GM12873 (cell line): ENCODE data around the gene GRID2.

Source experiments
- TF ChIP-seq, protein P1 (sequence below): IDR thresholded peaks from 2 replicates; pipeline ENCODE4 v1.5.1; 2012; ENCODE audit warnings: low read depth, mild to moderate bottlenecking, moderate library complexity, low read length, control low read depth; ENCODE audit not compliant: insufficient read depth; ENCODE audit errors: missing control alignments

Gene GRID2

DNA sequence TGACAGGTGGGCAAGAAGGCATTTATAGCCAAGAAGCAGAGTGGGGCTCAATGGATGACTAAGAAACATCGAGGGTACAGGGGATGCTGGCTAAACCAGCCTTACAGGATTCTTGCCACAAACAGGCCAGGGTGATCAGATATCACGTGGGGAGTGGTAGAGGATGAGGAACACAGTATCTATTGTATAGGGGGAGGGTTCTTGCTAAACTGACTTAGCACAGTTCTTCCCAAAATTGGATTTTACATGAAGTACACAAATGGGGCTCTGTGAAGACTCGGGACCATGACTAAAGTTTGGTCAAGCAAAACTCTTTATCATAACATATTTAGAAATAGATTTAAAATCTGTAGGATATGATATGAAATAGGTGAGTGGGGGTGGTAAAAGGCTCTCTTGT, 1380.8 kb downstream of the GRID2 start:
- TF ChIP-seq, protein P1, sequence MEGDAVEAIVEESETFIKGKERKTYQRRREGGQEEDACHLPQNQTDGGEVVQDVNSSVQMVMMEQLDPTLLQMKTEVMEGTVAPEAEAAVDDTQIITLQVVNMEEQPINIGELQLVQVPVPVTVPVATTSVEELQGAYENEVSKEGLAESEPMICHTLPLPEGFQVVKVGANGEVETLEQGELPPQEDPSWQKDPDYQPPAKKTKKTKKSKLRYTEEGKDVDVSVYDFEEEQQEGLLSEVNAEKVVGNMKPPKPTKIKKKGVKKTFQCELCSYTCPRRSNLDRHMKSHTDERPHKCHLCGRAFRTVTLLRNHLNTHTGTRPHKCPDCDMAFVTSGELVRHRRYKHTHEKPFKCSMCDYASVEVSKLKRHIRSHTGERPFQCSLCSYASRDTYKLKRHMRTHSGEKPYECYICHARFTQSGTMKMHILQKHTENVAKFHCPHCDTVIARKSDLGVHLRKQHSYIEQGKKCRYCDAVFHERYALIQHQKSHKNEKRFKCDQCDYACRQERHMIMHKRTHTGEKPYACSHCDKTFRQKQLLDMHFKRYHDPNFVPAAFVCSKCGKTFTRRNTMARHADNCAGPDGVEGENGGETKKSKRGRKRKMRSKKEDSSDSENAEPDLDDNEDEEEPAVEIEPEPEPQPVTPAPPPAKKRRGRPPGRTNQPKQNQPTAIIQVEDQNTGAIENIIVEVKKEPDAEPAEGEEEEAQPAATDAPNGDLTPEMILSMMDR: no peak

DNA sequence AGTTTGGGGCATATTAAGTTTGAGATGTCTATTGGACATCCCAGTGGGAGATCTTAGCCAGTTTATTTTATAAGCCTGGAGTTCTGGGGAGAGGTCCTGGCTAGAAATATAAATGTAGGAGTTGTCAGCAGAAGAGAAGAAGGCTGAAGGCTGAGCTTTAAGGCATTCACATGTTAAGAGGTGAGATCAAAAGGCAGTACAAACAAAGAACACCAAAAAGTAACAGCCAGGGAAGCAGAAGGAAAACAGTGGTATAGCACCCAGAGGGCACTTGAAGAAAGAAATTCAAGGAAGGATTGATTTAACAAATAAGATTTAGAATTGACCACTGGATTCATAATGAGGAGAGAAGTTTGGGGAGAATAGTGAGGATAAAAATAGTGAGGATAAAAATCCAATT, 1383.5 kb downstream of the GRID2 start:
- TF ChIP-seq, protein P1: no peak

DNA sequence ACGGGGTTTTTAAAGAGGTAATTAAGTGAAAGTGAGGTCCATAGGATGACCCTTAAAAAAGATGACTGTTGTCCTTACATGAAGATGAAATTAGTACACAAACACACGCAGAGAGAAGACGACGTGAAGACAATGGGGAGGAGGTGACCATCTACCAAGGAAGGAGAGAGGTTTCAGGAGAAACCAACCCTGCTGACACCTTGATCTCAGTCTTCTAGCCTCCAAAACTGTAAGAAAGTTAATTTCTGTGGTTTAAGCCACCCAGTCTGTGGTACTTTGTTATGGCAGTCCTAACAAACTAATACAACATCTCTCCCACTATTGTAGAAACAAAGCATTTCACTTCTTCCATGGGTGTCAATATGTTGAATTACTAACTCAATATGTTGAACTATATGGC, 1385.2 kb downstream of the GRID2 start:
- TF ChIP-seq, protein P1: no peak

DNA sequence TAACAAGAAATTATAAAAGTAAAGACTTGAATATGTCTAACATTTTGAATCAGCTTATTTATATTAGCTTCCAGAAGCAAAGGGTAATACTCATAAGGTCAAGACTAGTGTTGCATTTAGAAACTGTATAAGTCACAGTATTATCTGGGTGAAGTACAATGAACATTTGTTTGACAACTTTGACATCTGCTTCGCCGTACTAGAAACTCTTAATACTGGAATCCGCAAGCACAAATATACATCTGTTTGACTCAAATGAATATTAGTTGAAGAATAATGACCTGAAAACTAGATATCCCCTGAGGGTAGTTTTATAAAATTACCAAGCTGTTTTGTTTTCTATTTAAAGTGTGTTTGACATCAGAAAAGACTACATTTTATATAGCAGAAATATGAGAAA, 1389.4 kb downstream of the GRID2 start:
- TF ChIP-seq, protein P1: no peak

DNA sequence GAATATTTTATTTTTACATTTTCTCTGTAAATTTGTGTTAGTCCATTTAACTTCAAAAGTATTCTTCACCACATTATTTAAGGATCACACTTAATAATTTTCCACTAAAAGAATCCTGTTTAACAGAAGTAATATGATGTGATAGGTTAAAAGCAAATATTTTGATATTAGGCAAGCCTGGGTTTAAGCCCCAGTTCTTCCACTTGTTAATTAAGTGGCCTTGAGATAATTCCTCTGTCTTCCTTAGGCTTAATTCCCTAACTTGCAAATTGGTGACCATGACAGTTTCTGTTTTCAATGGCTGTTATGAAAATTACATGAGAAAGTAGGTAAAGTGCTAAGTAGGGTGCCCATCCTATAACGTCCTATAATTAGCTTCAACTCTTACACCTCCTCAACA, 1394.9 kb downstream of the GRID2 start:
- TF ChIP-seq, protein P1: no peak

DNA sequence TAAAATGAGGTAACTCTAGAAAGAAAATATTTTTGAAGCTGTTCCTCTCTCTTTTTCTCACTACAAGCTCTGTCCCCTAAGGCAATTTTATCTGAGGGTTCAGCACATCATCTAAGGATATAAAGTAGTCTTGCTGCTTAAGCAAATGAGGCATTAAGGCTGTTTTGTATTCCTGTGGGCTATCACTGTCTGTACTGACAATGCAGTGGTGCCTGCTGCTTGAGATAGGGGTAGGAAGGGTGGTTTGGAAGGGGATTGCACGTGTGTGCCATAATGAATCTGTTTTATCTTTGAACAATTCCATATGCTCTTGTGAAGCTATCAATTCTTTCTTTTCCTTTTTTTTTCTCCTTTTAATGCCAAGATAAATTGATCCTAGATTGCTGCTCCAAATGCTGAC, 1396.8 kb downstream of the GRID2 start:
- TF ChIP-seq, protein P1: no peak

DNA sequence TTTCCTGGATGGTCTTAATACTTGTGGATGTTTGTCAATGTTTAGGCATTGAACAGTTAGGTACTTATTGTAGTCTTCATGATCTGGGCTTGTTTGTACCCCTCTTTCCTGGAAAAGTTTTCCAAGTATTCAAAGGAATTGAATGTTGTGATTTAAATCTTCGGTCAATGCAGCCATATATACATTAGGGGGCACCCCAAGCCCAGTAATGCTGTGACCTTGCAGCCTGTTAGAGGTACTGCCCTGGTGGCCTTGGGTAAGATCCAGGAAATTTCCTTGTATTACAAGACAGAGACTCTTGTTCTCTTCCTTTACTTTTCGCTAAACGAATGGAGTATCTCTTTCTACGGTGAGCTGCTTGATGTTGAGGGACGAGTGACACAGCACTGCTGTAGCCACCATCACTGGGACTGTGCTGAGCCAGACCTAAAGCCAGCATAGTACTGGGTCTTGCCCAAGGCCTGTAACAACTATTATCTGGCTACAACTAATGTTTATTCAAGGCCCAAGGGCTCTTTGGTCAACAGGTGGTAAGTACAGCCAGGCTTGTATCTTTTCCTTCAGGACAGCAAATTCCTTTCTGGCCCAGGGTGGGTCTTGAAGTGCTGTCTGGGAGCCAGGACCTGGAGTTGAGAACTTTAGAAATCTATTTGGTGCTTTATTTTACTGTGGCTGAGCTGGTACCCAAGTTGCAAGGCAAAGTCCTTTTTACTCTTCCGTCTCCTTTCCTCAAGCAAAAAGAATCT, 1406.5 kb downstream of the GRID2 start:
- TF ChIP-seq, protein P1: peak; percentile 60
